ENCODE results near the gene TAF4. TPM values are rescaled to one million over a fixed set of nuclear protein-coding genes. Genes with fewer than 3 reads are reported as not detected.

TAF4 gene
- total RNA-seq, 2 donors from 2014 or later, result 12.7 to 29.0 TPM

- Histone ChIP-seq H3K27ac (peak overlapping the region; percentile 1 to 52 (median 43)), H3K9me3 (no peaks in the 10 kb centered on the region), H3K4me1 (peaks cover 49% of the 10 kb centered on the region), H3K27me3 (no peaks in the 10 kb centered on the region), H3K4me3 (no peak overlapping the region), H3K36me3 (replicated peaks in 1 of 2; ENCODE audit: insufficient read depth in 1 of 2, low read depth in 2 of 2) (no peaks in the 10 kb centered on the region)
- ATAC-seq (no peak), DNase-seq (no peak)
- TF ChIP-seq POLR2A (IDR thresholded peaks at IDR 0.05) (no peak), CTCF (IDR thresholded peaks at IDR 0.05) (no peak)
- intact Hi-C loops (cut with DNase I), result loop anchor here (5.0 kb wide), 1 partner anchor 110 kb away; no protein-coding TSS in a partner anchor
- 13 to 25% methylated on average over 9 of the region's 9 CpGs for WGBS, 2 donors
Observed at GRCh38 chr20:62027116-62027515, 38.6 kb downstream of the TAF4 start.

- TF ChIP-seq CTCF (IDR thresholded peaks at IDR 0.05) (no peak), POLR2A (IDR thresholded peaks at IDR 0.05) (no peak)
- Histone ChIP-seq H3K27ac (peak overlapping the region in 3 of 4 donors; percentile 43 to 52 (median 43)), H3K4me3 (no peak overlapping the region), H3K9me3 (no peaks in the 10 kb centered on the region), H3K4me1 (peaks cover 47% of the 10 kb centered on the region), H3K27me3 (no peaks in the 10 kb centered on the region), H3K36me3 (replicated peaks in 1 of 2; ENCODE audit: insufficient read depth in 1 of 2, low read depth in 2 of 2) (no peaks in the 10 kb centered on the region)
- WGBS, 2 donors, result 83 to 96% methylated on average over 5 to 11 of the region's 11 CpGs
- intact Hi-C loops (cut with DNase I), result loop anchor here (5.0 kb wide), 1 partner anchor 111 kb away; no protein-coding TSS in a partner anchor
- ATAC-seq (no peak), DNase-seq (no peak)
Observed at GRCh38 chr20:62026564-62026856, 39.2 kb downstream of the TAF4 start.

GRCh38 chr20:62025832-62026563 is 39.7 kb downstream of the TAF4 start:
- H3K4me3 ChIP-seq, result no peak overlapping the region
- H3K4me1 ChIP-seq, result peaks cover 47% of the 10 kb centered on the region
- 17 to 20% methylated on average over 22 of the region's 22 CpGs for WGBS, 2 donors
- H3K27me3 ChIP-seq, result no peaks in the 10 kb centered on the region
- peak; percentile 40 to 70 (median 58) for DNase-seq
- ATAC-seq, result peak; percentile 70
- H3K27ac ChIP-seq, result peak overlapping the region in 3 of 4 donors; percentile 43 to 52 (median 43)
- no peaks in the 10 kb centered on the region for H3K9me3 ChIP-seq
- H3K36me3 ChIP-seq (replicated peaks in 1 of 2; ENCODE audit: insufficient read depth in 1 of 2, low read depth in 2 of 2), result no peaks in the 10 kb centered on the region
- TF ChIP-seq POLR2A (IDR thresholded peaks at IDR 0.05) (no peak), CTCF (IDR thresholded peaks at IDR 0.05) (peak in 6 of 7 experiments; percentile 21 to 83 (median 68))
- intact Hi-C loops (cut with DNase I), result loop anchor here (5.0 kb wide), 1 partner anchor 111 kb away; no protein-coding TSS in a partner anchor

- no peak overlapping the region for H3K27ac ChIP-seq
- intact Hi-C loops (cut with DNase I), result loop anchor here (5.0 kb wide), 1 partner anchor 112 kb away; no protein-coding TSS in a partner anchor
- DNase-seq, result no peak
- no peaks in the 10 kb centered on the region for H3K36me3 ChIP-seq (replicated peaks in 1 of 2; ENCODE audit: insufficient read depth in 1 of 2, low read depth in 2 of 2)
- TF ChIP-seq POLR2A (IDR thresholded peaks at IDR 0.05), result no peak
- TF ChIP-seq CTCF (IDR thresholded peaks at IDR 0.05), result no peak
- peaks cover 50% of the 10 kb centered on the region for H3K4me1 ChIP-seq
- H3K4me3 ChIP-seq, result no peak overlapping the region
- 55 to 67% methylated on average over 8 of the region's 8 CpGs for WGBS, 2 donors
- ATAC-seq, result no peak
- no peaks in the 10 kb centered on the region for H3K9me3 ChIP-seq
- H3K27me3 ChIP-seq, result no peaks in the 10 kb centered on the region
Observed at GRCh38 chr20:62025394-62025793, 40.3 kb downstream of the TAF4 start.

GRCh38 chr20:62023935-62024334 is 41.7 kb downstream of the TAF4 start:
- DNase-seq (no peak), ATAC-seq (no peak)
- no peak overlapping the region for H3K27ac ChIP-seq
- no peaks in the 10 kb centered on the region for H3K36me3 ChIP-seq (replicated peaks in 1 of 2; ENCODE audit: insufficient read depth in 1 of 2, low read depth in 2 of 2)
- no peaks in the 10 kb centered on the region for H3K9me3 ChIP-seq
- H3K4me1 ChIP-seq, result peaks cover 64% of the 10 kb centered on the region
- intact Hi-C loops (cut with DNase I), result no loop called here
- H3K4me3 ChIP-seq, result no peak overlapping the region
- no peaks in the 10 kb centered on the region for H3K27me3 ChIP-seq
- 83 to 91% methylated on average over 10 to 11 of the region's 11 CpGs for WGBS, 2 donors
- TF ChIP-seq CTCF (IDR thresholded peaks at IDR 0.05) (no peak), POLR2A (IDR thresholded peaks at IDR 0.05) (no peak)

All from body of pancreas (tissue), 4 donors.